WI38 (cell line): ENCODE data around the gene PTPA.
"Not testable (repeated sequence)": the region's sequence is repeated elsewhere in the genome, so short reads cannot be mapped to it uniquely, and the experiment has no call there.

ENCODE experiments used
- H3K4me3 ChIP-seq: 2 replicates; pipeline ENCODE4 v1.5.1; 2011; ENCODE audit warnings: low read depth, mild to moderate bottlenecking, control low read depth, low read length
- CTCF ChIP-seq: IDR thresholded peaks from 2 replicates; pipeline ENCODE4 v1.5.1; 2012; ENCODE audit warnings: low read depth, mild to moderate bottlenecking, control low read depth, low read length

PTPA gene

GRCh38 chr9:129111528-129112151 lies 425 bp downstream of the PTPA start:
- H3K4me3 ChIP-seq, result peak overlapping the region; percentile 88
- no peak for TF ChIP-seq CTCF

- H3K4me3 ChIP-seq, result peak overlapping the region; percentile 88
Measured at GRCh38 chr9:129112526-129112925, 1.3 kb downstream of the PTPA start.

- no peak for TF ChIP-seq CTCF
- H3K4me3 ChIP-seq, result no peak overlapping the region
Measured at GRCh38 chr9:129113645-129114304, 2.6 kb downstream of the PTPA start.

- no peak for TF ChIP-seq CTCF
- no peak overlapping the region for H3K4me3 ChIP-seq
Measured at GRCh38 chr9:129118799-129119198, 7.6 kb downstream of the PTPA start.

GRCh38 chr9:129121483-129121882 lies 10.3 kb downstream of the PTPA start:
- no peak for TF ChIP-seq CTCF
- no peak overlapping the region for H3K4me3 ChIP-seq

- TF ChIP-seq CTCF, result no peak
- H3K4me3 ChIP-seq, result no peak overlapping the region
Measured at GRCh38 chr9:129122133-129122532, 10.9 kb downstream of the PTPA start.

- H3K4me3 ChIP-seq, result not testable (repeated sequence)
Measured at GRCh38 chr9:129122976-129123375, 11.8 kb downstream of the PTPA start.

- no peak overlapping the region for H3K4me3 ChIP-seq
- TF ChIP-seq CTCF, result no peak
Measured at GRCh38 chr9:129124506-129125069, 13.4 kb downstream of the PTPA start.
